Lower leg skin (tissue), 3 donors: ENCODE results near the gene HRCT1.

ENCODE experiments used
- CTCF ChIP-seq, 3 donors: fragments of 450-650 bp; IDR thresholded peaks; one replicate each; pipeline ENCODE4 v1.5.1; 2016; ENCODE audit warnings: antibody characterized with exemption in 3 of 3, mild to moderate bottlenecking in 3 of 3, moderate library complexity in 2 of 3
- POLR2A ChIP-seq, 2 donors: fragments of 450-650 bp; IDR thresholded peaks; one replicate each; pipeline ENCODE4 v1.6.1; 2016 to 2017; ENCODE audit warnings: antibody characterized with exemption in 2 of 2, mild to moderate bottlenecking in 1 of 2, moderate library complexity in 1 of 2

DNA sequence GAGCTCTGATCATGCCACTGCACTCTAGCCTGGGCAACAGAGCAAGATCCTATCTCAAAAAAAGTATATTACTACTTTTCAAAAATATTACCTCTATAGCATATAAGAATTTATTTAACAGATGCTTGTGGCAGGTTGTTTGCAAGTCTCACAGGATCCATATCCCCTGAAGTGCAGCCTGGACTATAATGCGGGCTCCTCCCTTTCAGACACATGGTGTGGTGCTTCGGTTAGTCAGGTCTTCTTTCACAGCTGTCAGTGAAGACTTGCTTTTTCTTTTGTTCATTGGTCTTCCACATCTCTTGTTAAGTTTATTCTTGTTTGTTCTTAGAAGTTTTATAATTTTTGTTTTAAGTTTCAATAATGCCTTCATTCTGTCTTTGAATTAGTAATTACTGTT lies 9.4 kb upstream of the HRCT1 start:
- TF ChIP-seq CTCF (IDR thresholded peaks at IDR 0.05) (no peak), POLR2A (IDR thresholded peaks at IDR 0.05) (no peak)
